Mesodermal cell (in vitro differentiated cells): ENCODE measurements around the gene PEX10.

Experiments used
- H3K27ac ChIP-seq: 2 replicates; pipeline ENCODE4 v1.7.0; 2013; ENCODE audit warnings: mild to moderate bottlenecking, low read depth, low read length, moderate library complexity; ENCODE audit not compliant: severe bottlenecking
- H3K36me3 ChIP-seq: 2 replicates; pipeline ENCODE4 v1.7.1; 2013; ENCODE audit warnings: mild to moderate bottlenecking, low read length, moderate library complexity; ENCODE audit not compliant: control insufficient read depth, insufficient read depth
- H3K4me1 ChIP-seq: one replicate; pipeline ENCODE4 v1.7.1; 2013; ENCODE audit warnings: mild to moderate bottlenecking, low read length; ENCODE audit not compliant: insufficient read depth, control insufficient read depth, poor library complexity, severe bottlenecking
- H3K4me3 ChIP-seq: 2 replicates; pipeline ENCODE4 v1.7.0; 2013; ENCODE audit warnings: low read length, control low read depth, mild to moderate bottlenecking; ENCODE audit not compliant: insufficient read depth, poor library complexity, severe bottlenecking; ENCODE audit errors: extremely low read depth
- H3K9me3 ChIP-seq: 2 replicates; pipeline ENCODE4 v1.7.1; 2013; ENCODE audit warnings: mild to moderate bottlenecking, low read length, moderate library complexity; ENCODE audit not compliant: control insufficient read depth
- WGBS, 2 experiments: methylation state at CpG; one replicate each; pipeline ENCODE4 v1.1.5; 2013; ENCODE audit warnings: missing lambda C conversion rate in 2 of 2; ENCODE audit not compliant: insufficient coverage in 2 of 2; 5-methylcytosine and 5-hydroxymethylcytosine counted together

PEX10 gene

GRCh38 chr1:2405588-2406295 is 6.6 kb downstream of the PEX10 start:
- WGBS, 2 experiments: 87 to 91% methylated on average over 8 to 26 of the region's 28 CpGs
- H3K27ac ChIP-seq: peak overlapping the region; percentile 71

GRCh38 chr1:2404890-2405511 is 7.4 kb downstream of the PEX10 start:
- 95% methylated on average over 21 to 22 of the region's 24 CpGs for WGBS, 2 experiments
- no peaks in the 10 kb centered on the region for H3K9me3 ChIP-seq
- peaks cover 19% of the 10 kb centered on the region for H3K4me1 ChIP-seq
- peak overlapping the region; percentile 71 for H3K27ac ChIP-seq
- peaks cover 88% of the 10 kb centered on the region for H3K36me3 ChIP-seq
- H3K4me3 ChIP-seq: no peak overlapping the region

More at GRCh38 chr1:2405588-2406295, 6.6 kb downstream of the PEX10 start:
- Histone ChIP-seq H3K4me3 (no peak overlapping the region), H3K36me3 (peaks cover 85% of the 10 kb centered on the region), H3K4me1 (peaks cover 19% of the 10 kb centered on the region), H3K9me3 (no peaks in the 10 kb centered on the region)

- H3K4me3 ChIP-seq: no peak overlapping the region
- WGBS, 2 experiments: 94% methylated on average over 25 to 26 of the region's 29 CpGs
- peak overlapping the region; percentile 20 for H3K27ac ChIP-seq
- H3K9me3 ChIP-seq: no peaks in the 10 kb centered on the region
- peaks cover 90% of the 10 kb centered on the region for H3K36me3 ChIP-seq
- H3K4me1 ChIP-seq: peaks cover 19% of the 10 kb centered on the region
Measured at GRCh38 chr1:2404142-2404889, 8.0 kb downstream of the PEX10 start.

- Histone ChIP-seq H3K4me3 (no peak overlapping the region), H3K4me1 (peaks cover 19% of the 10 kb centered on the region), H3K9me3 (no peaks in the 10 kb centered on the region), H3K36me3 (peaks cover 92% of the 10 kb centered on the region), H3K27ac (no peak overlapping the region)
- 89 to 96% methylated on average over 17 to 19 of the region's 19 CpGs for WGBS, 2 experiments
Measured at GRCh38 chr1:2403273-2403672, 9.1 kb downstream of the PEX10 start.

- Histone ChIP-seq H3K9me3 (no peaks in the 10 kb centered on the region), H3K27ac (no peak overlapping the region), H3K4me1 (peaks cover 19% of the 10 kb centered on the region), H3K4me3 (no peak overlapping the region), H3K36me3 (peaks cover 91% of the 10 kb centered on the region)
- 96 to 98% methylated on average over 18 to 22 of the region's 23 CpGs for WGBS, 2 experiments
Measured at GRCh38 chr1:2402420-2402819, 9.9 kb downstream of the PEX10 start.

- WGBS, 2 experiments: 95 to 96% methylated on average over 4 to 11 of the region's 14 CpGs
- H3K9me3 ChIP-seq: no peaks in the 10 kb centered on the region
- H3K4me1 ChIP-seq: peaks cover 17% of the 10 kb centered on the region
- peaks cover 93% of the 10 kb centered on the region for H3K36me3 ChIP-seq
- no peak overlapping the region for H3K4me3 ChIP-seq
- H3K27ac ChIP-seq: no peak overlapping the region
Measured at GRCh38 chr1:2400950-2401649, 11.3 kb downstream of the PEX10 start.

- H3K27ac ChIP-seq: no peak overlapping the region
- H3K9me3 ChIP-seq: no peaks in the 10 kb centered on the region
- no peak overlapping the region for H3K4me3 ChIP-seq
- peaks cover 11% of the 10 kb centered on the region for H3K4me1 ChIP-seq
- WGBS, 2 experiments: 94% methylated on average over 10 of the region's 10 CpGs
- H3K36me3 ChIP-seq: peaks cover 95% of the 10 kb centered on the region
Measured at GRCh38 chr1:2400576-2400909, 11.8 kb downstream of the PEX10 start.

GRCh38 chr1:2399890-2400575 is 12.3 kb downstream of the PEX10 start:
- WGBS, 2 experiments: 93 to 96% methylated on average over 17 to 22 of the region's 22 CpGs
- no peak overlapping the region for H3K27ac ChIP-seq
- no peak overlapping the region for H3K4me3 ChIP-seq
- H3K9me3 ChIP-seq: no peaks in the 10 kb centered on the region
- H3K36me3 ChIP-seq: peaks cover 95% of the 10 kb centered on the region
- peaks cover 6% of the 10 kb centered on the region for H3K4me1 ChIP-seq

GRCh38 chr1:2398871-2399270 is 13.5 kb downstream of the PEX10 start:
- peaks cover 95% of the 10 kb centered on the region for H3K36me3 ChIP-seq
- no peaks in the 10 kb centered on the region for H3K4me1 ChIP-seq
- whole genome bisulfite sequencing, 2 experiments: 98% methylated on average over 7 of the region's 7 CpGs
- no peak overlapping the region for H3K27ac ChIP-seq
- H3K4me3 ChIP-seq: no peak overlapping the region
- H3K9me3 ChIP-seq: no peaks in the 10 kb centered on the region

GRCh38 chr1:2397007-2397679 is 15.2 kb downstream of the PEX10 start:
- H3K36me3 ChIP-seq: peaks cover 92% of the 10 kb centered on the region
- peaks cover 10% of the 10 kb centered on the region for H3K4me1 ChIP-seq

More at GRCh38 chr1:2397007-2397679, 15.2 kb downstream of the PEX10 start:
- H3K9me3 ChIP-seq: no peaks in the 10 kb centered on the region
- no peak overlapping the region for H3K27ac ChIP-seq
- 94 to 96% methylated on average over 19 of the region's 19 CpGs for WGBS, 2 experiments
- H3K4me3 ChIP-seq: no peak overlapping the region
